ENCODE results near the gene MAN2B2. TPM values are rescaled to one million over a fixed set of nuclear protein-coding genes. Genes with fewer than 3 reads are reported as not detected.

MAN2B2 gene
- total and polyA plus RNA-seq, 2 experiments from 2014 or later = 22.2 to 24.0 TPM

DNA sequence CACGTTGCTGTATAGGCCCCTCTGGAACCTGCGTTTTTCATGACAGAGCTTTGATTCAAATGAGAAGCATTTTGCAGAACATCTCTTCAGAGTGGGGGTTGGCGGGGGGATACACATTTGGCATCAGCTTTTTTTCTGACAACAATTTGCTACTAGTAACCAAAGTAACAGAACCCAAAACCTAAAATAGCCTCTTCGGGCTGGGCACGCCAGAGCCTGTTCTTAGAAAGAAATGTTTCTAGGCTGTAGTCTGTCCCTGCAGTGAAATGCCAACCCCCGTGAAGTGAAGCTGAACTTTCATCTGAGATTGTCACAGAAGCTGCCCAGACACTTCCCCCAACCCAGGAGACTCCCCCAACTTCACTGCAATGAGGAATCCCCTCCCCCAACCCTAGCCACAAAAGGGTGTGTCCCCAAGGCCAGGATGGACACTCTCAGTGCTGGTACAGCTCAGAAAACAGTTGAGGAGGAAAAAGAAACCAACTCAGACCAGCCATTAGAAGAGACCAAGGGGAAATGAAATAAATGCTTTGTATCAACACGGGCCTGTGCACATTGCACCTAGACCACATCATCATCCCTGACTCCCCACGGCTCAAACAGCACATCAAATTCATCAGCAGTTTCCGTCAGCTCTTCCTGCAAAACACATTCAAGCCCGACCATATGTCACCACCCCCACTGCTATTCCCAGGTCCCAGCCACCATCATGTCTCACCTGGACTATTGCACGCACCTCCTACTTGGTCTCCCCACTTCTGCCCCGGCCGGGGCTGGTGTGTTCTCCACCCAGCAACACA is 8.4 kb upstream of the MAN2B2 start:
- TF ChIP-seq EZH2phosphoT487 (IDR thresholded peaks at IDR 0.05; ENCODE audit: low read depth, severe bottlenecking, unreplicated experiment) (no peak), EZH2 (IDR thresholded peaks at IDR 0.05; ENCODE audit: borderline replicate concordance) (no peak)
- TF ChIP-seq, protein P1, sequence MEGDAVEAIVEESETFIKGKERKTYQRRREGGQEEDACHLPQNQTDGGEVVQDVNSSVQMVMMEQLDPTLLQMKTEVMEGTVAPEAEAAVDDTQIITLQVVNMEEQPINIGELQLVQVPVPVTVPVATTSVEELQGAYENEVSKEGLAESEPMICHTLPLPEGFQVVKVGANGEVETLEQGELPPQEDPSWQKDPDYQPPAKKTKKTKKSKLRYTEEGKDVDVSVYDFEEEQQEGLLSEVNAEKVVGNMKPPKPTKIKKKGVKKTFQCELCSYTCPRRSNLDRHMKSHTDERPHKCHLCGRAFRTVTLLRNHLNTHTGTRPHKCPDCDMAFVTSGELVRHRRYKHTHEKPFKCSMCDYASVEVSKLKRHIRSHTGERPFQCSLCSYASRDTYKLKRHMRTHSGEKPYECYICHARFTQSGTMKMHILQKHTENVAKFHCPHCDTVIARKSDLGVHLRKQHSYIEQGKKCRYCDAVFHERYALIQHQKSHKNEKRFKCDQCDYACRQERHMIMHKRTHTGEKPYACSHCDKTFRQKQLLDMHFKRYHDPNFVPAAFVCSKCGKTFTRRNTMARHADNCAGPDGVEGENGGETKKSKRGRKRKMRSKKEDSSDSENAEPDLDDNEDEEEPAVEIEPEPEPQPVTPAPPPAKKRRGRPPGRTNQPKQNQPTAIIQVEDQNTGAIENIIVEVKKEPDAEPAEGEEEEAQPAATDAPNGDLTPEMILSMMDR (IDR thresholded peaks at IDR 0.05; ENCODE audit: poor library complexity) = no peak
- Histone ChIP-seq H3K27ac (no peak overlapping the region), H2AFZ (no peak overlapping the region), H3K79me2 (no peaks in the 10 kb centered on the region), H4K20me1 (ENCODE audit: insufficient read depth, poor library complexity, severe bottlenecking) (no peaks in the 10 kb centered on the region), H3K4me3 (no peak overlapping the region), H3K4me1 (ENCODE audit: insufficient read depth) (no peaks in the 10 kb centered on the region), H3K27me3 (peaks cover 40% of the 10 kb centered on the region), H3K4me2 (no peak overlapping the region), H3K9me3 (ENCODE audit: low read depth) (no peaks in the 10 kb centered on the region), H3K9me2 (replicated peaks; ENCODE audit: insufficient read depth) (no peaks in the 10 kb centered on the region), H3K36me3 (replicated peaks; ENCODE audit: insufficient read depth, low read depth) (no peaks in the 10 kb centered on the region)
- 87% methylated on average over 13 of the region's 13 CpGs for WGBS (ENCODE audit: low lambda C conversion rate, missing lambda C conversion rate)
- DNase-seq (ENCODE audit: low spot score) = no peak

DNA sequence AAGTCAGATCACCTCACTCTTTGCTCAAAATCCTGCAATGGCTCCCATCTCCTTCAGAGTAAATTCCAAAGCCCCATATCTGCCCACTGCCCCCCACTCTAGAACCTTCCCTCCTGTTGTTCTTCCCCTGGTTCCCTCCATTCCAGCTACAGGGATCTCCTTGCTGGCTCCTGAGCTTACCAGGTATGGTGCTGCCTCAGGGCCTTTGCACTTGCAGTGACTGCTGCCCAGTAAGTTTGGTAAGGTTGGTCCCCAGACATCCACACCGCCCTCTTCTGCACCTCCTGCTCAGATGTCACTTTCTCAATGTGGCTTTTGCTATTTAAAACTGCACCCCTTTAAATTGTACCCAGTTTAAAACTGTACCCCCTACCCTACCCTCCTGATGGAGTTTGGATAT is 7.8 kb upstream of the MAN2B2 start:
- H2AFZ ChIP-seq = no peak overlapping the region
- peaks cover 34% of the 10 kb centered on the region for H3K27me3 ChIP-seq
- H3K36me3 ChIP-seq (replicated peaks; ENCODE audit: insufficient read depth, low read depth) = no peaks in the 10 kb centered on the region
- no peaks in the 10 kb centered on the region for H3K79me2 ChIP-seq
- TF ChIP-seq EZH2 (IDR thresholded peaks at IDR 0.05; ENCODE audit: borderline replicate concordance) (no peak), EZH2phosphoT487 (IDR thresholded peaks at IDR 0.05; ENCODE audit: low read depth, severe bottlenecking, unreplicated experiment) (no peak)
- TF ChIP-seq, protein P1 (IDR thresholded peaks at IDR 0.05; ENCODE audit: poor library complexity) = no peak
- no peak overlapping the region for H3K27ac ChIP-seq
- no peaks in the 10 kb centered on the region for H3K9me3 ChIP-seq (ENCODE audit: low read depth)
- H3K4me1 ChIP-seq (ENCODE audit: insufficient read depth) = no peaks in the 10 kb centered on the region
- no peaks in the 10 kb centered on the region for H4K20me1 ChIP-seq (ENCODE audit: insufficient read depth, poor library complexity, severe bottlenecking)
- no peaks in the 10 kb centered on the region for H3K9me2 ChIP-seq (replicated peaks; ENCODE audit: insufficient read depth)
- WGBS (ENCODE audit: low lambda C conversion rate, missing lambda C conversion rate) = 92% methylated on average over 1 of the region's 1 CpG
- H3K4me2 ChIP-seq = no peak overlapping the region
- no peak for DNase-seq (ENCODE audit: low spot score)
- no peak overlapping the region for H3K4me3 ChIP-seq

DNA sequence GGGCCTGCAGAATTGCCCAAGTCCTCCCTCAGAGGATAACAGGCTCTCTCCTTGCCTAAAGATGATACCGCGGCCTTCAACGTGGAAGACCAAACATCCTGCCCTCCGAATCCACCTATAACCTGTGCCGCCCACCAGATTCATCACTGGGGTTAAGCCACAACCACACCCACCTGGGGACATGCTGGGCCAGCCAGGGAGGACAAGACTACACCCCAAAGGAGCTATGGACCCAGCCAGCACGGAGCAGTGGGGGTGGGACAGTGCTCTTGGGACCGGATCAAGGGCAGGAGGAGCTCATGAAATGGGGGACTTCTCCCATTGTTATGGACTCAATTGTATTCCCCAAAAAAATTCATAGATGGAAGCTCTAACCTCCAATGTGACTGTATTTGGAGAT is 6.8 kb upstream of the MAN2B2 start:
- H3K9me3 ChIP-seq (ENCODE audit: low read depth) = no peaks in the 10 kb centered on the region
- H3K27ac ChIP-seq = no peak overlapping the region
- no peak overlapping the region for H3K4me3 ChIP-seq
- peaks cover 28% of the 10 kb centered on the region for H3K27me3 ChIP-seq
- no peak overlapping the region for H3K4me2 ChIP-seq
- WGBS (ENCODE audit: low lambda C conversion rate, missing lambda C conversion rate) = 86% methylated on average over 7 of the region's 7 CpGs
- H3K4me1 ChIP-seq (ENCODE audit: insufficient read depth) = no peaks in the 10 kb centered on the region
- no peaks in the 10 kb centered on the region for H4K20me1 ChIP-seq (ENCODE audit: insufficient read depth, poor library complexity, severe bottlenecking)
- H3K9me2 ChIP-seq (replicated peaks; ENCODE audit: insufficient read depth) = no peaks in the 10 kb centered on the region
- DNase-seq (ENCODE audit: low spot score) = no peak
- no peaks in the 10 kb centered on the region for H3K79me2 ChIP-seq
- no peaks in the 10 kb centered on the region for H3K36me3 ChIP-seq (replicated peaks; ENCODE audit: insufficient read depth, low read depth)
- H2AFZ ChIP-seq = no peak overlapping the region
- TF ChIP-seq EZH2 (IDR thresholded peaks at IDR 0.05; ENCODE audit: borderline replicate concordance) (no peak), EZH2phosphoT487 (IDR thresholded peaks at IDR 0.05; ENCODE audit: low read depth, severe bottlenecking, unreplicated experiment) (no peak)
- TF ChIP-seq, protein P1 (IDR thresholded peaks at IDR 0.05; ENCODE audit: poor library complexity) = no peak

Data from hepatocyte (in vitro differentiated cells).